ENCODE data around the gene FREM2. TPM values are rescaled to one million over a fixed set of nuclear protein-coding genes. Genes with fewer than 3 reads are reported as not detected.
A peak's percentile ranks its signal among the peaks of the same experiment; 100 is the strongest.

The FREM2 gene
- total RNA-seq, 4 donors from 2014 or later, result 32.0 to 54.6 (median 46.2) TPM

DNA sequence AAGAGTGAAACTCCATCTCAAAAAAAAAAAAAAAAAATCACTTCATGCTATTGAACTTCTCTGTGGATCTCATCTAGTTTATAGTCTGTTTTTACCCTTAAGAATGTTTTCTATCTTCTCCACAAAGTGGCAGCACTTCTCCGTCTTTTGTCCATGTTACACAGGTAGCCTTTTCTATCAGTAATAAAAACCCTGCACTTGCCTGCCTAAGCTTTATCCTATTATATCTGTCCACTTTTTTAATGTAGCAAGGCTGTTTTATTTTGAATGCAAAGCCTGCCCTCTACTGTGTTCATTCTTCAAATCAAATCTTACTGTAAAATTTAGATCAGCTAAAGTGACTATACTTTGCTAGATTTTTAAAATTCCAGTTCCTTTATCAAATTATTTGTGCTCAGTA is 179.8 kb downstream of the FREM2 start:
- Histone ChIP-seq H3K4me3 (replicated peaks in 1 of 3) (no peak overlapping the region), H3K27ac (no peak overlapping the region), H3K36me3 (no peaks in the 10 kb centered on the region), H3K9me3 (no peaks in the 10 kb centered on the region), H3K27me3 (no peaks in the 10 kb centered on the region), H3K4me1 (no peaks in the 10 kb centered on the region)
- TF ChIP-seq POLR2A (IDR thresholded peaks at IDR 0.05), result no peak
- TF ChIP-seq, protein P1, sequence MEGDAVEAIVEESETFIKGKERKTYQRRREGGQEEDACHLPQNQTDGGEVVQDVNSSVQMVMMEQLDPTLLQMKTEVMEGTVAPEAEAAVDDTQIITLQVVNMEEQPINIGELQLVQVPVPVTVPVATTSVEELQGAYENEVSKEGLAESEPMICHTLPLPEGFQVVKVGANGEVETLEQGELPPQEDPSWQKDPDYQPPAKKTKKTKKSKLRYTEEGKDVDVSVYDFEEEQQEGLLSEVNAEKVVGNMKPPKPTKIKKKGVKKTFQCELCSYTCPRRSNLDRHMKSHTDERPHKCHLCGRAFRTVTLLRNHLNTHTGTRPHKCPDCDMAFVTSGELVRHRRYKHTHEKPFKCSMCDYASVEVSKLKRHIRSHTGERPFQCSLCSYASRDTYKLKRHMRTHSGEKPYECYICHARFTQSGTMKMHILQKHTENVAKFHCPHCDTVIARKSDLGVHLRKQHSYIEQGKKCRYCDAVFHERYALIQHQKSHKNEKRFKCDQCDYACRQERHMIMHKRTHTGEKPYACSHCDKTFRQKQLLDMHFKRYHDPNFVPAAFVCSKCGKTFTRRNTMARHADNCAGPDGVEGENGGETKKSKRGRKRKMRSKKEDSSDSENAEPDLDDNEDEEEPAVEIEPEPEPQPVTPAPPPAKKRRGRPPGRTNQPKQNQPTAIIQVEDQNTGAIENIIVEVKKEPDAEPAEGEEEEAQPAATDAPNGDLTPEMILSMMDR (IDR thresholded peaks at IDR 0.05), result no peak
- WGBS, 2 donors, result 84 to 86% methylated on average over 1 of the region's 1 CpG
- no peak for DNase-seq
- intact Hi-C loops (cut with DNase I), result no loop called here

DNA sequence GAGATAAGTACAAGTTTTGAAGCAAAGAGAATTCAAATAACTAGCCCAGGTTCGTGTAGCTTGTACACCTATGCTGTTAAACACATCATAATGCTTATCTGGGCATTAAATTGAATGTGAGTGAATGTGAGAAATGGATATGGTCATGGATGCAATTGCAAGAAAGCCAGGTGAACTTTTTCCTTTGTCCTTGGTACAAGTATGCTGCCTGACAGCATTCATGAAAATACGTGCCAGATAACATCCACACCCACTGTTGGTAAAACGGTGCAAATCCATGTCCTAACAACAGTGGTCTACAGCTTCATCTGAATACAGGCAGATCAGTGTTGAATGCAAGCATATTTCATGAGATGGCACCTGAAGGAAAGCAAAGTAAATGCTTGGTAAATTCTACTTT is 181.5 kb downstream of the FREM2 start:
- Histone ChIP-seq H3K9me3 (no peaks in the 10 kb centered on the region), H3K4me3 (replicated peaks in 1 of 3) (no peak overlapping the region), H3K4me1 (no peaks in the 10 kb centered on the region), H3K27me3 (no peaks in the 10 kb centered on the region), H3K27ac (no peak overlapping the region), H3K36me3 (no peaks in the 10 kb centered on the region)
- intact Hi-C loops (cut with DNase I), result no loop called here
- DNase-seq, result no peak
- TF ChIP-seq, protein P1 (IDR thresholded peaks at IDR 0.05), result no peak
- no peak for TF ChIP-seq POLR2A (IDR thresholded peaks at IDR 0.05)
- WGBS, 2 donors, result 82 to 85% methylated on average over 3 of the region's 3 CpGs

DNA sequence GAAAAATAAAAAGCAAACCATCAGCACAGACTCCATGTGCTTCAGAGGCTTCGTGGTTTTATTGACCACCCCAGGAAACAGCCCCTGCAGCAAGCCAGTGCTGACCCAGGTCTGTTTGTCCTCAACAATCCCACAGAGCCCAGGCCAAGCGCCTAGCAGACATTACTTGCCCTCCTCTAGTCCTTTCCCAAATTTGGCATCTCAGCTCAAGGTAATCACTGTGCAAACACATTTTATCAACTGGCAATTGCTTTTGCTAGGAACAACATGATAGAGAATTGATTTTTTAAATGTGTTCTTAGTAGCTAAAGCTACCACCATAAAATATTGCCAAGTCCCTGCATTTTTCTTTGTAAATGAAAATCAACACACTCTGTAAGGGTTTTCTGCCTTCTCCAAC is 182.0 kb downstream of the FREM2 start:
- no peaks in the 10 kb centered on the region for H3K36me3 ChIP-seq

DNA sequence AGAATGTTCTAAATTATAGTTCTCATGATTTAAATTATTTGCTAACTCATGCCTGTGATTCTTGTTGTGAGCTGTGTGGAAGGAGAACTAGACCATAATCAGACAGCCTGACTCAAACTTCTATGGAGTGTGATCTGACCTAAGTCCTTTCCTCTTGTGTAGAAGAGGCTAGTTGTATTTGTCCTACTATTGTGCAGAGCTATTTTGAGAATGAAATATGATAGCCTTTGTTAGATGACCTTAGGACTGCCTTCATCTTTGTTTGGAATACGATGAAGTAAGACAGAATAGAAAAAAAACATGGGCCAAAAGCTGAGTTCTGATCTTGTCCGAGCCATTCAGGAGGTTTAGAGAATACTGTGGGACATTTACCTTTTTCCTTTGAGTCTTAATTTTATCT is 184.4 kb downstream of the FREM2 start:
- intact Hi-C loops (cut with DNase I), result no loop called here
- no peaks in the 10 kb centered on the region for H3K27me3 ChIP-seq
- no peaks in the 10 kb centered on the region for H3K9me3 ChIP-seq
- no peak overlapping the region for H3K4me3 ChIP-seq (replicated peaks in 1 of 3)
- DNase-seq, result no peak
- TF ChIP-seq, protein P1 (IDR thresholded peaks at IDR 0.05), result no peak
- no peak for TF ChIP-seq POLR2A (IDR thresholded peaks at IDR 0.05)
- 76 to 77% methylated on average over 2 of the region's 2 CpGs for WGBS, 2 donors
- no peak overlapping the region for H3K27ac ChIP-seq
- H3K36me3 ChIP-seq, result peaks cover 0 to 3% of the 10 kb centered on the region in 2 donors
- no peaks in the 10 kb centered on the region for H3K4me1 ChIP-seq

More for the DNA sequence above, 182.0 kb downstream of the FREM2 start:
- Histone ChIP-seq H3K9me3 (no peaks in the 10 kb centered on the region), H3K27me3 (no peaks in the 10 kb centered on the region), H3K4me3 (replicated peaks in 1 of 3) (no peak overlapping the region), H3K4me1 (no peaks in the 10 kb centered on the region), H3K27ac (no peak overlapping the region)
- intact Hi-C loops (cut with DNase I), result no loop called here
- DNase-seq, result no peak
- TF ChIP-seq POLR2A (IDR thresholded peaks at IDR 0.05), result no peak
- TF ChIP-seq, protein P1 (IDR thresholded peaks at IDR 0.05), result no peak
- WGBS, 2 donors, result 63 to 88% methylated on average over 2 of the region's 2 CpGs

DNA sequence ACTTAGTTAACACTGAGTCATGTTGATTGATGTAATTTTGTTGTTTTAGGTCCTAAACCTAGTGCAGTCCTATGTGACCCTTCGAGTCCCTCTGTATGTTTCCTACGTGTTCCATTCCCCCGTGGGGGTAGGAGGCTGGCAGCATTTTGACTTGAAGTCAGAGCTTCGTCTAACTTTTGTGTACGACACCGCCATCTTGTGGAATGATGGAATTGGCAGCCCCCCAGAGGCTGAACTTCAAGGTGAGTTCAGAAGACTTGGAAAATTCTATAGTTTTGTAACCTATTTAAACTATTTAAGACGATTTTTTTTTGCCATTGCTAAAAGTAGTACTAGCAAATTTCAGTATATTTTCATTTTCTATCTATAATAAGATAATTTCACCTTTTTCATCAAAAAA is 185.8 kb downstream of the FREM2 start:
- 24 to 25% methylated on average over 7 of the region's 7 CpGs for WGBS, 2 donors

More for the DNA sequence above, 185.8 kb downstream of the FREM2 start:
- Histone ChIP-seq H3K4me3 (replicated peaks in 1 of 3) (no peak overlapping the region), H3K27me3 (no peaks in the 10 kb centered on the region), H3K4me1 (no peaks in the 10 kb centered on the region), H3K9me3 (no peaks in the 10 kb centered on the region), H3K27ac (no peak overlapping the region), H3K36me3 (peaks cover 0 to 6% of the 10 kb centered on the region in 2 donors)
- intact Hi-C loops (cut with DNase I), result no loop called here
- peak; percentile 67 to 73 for DNase-seq
- TF ChIP-seq, protein P1 (IDR thresholded peaks at IDR 0.05), result peak in 4 of 6 experiments; percentile 33 to 57 (median 48)
- no peak for TF ChIP-seq POLR2A (IDR thresholded peaks at IDR 0.05)
